ENCODE data around the gene PLAAT3.
"Not testable (repeated sequence)": the region's sequence is repeated elsewhere in the genome, so short reads cannot be mapped to it uniquely, and the experiment has no call there.

GRCh38 chr11:63581224-63581623 lies 33.0 kb downstream of the PLAAT3 start:
- TF ChIP-seq POLR2A (IDR thresholded peaks at IDR 0.05; ENCODE audit: low read length); GATA1 (IDR thresholded peaks at IDR 0.05; ENCODE audit: low read depth, low read length): not testable (repeated sequence)

Measured in erythroblast (primary cell).